ENCODE results near the gene PNRC1.
A peak's percentile ranks its signal among the peaks of the same experiment; 100 is the strongest.
"Not testable (repeated sequence)": the region's sequence is repeated elsewhere in the genome, so short reads cannot be mapped to it uniquely, and the experiment has no call there.

Gene PNRC1

GRCh38 chr6:89110284-89110683 is 29.7 kb downstream of the PNRC1 start:
- TF ChIP-seq ZNF274 (IDR thresholded peaks at IDR 0.05; ENCODE audit: low read depth, low read length): no peak
- no peak overlapping the region for H3K4me3 ChIP-seq (ENCODE audit: low read length)

GRCh38 chr6:89111933-89112332 is 31.4 kb downstream of the PNRC1 start:
- TF ChIP-seq ZNF274 (IDR thresholded peaks at IDR 0.05; ENCODE audit: low read depth, low read length): no peak
- H3K4me3 ChIP-seq (ENCODE audit: low read length): no peak overlapping the region

- no peak for TF ChIP-seq ZNF274 (IDR thresholded peaks at IDR 0.05; ENCODE audit: low read depth, low read length)
- no peak overlapping the region for H3K4me3 ChIP-seq (ENCODE audit: low read length)
Measured at GRCh38 chr6:89116702-89117101, 36.2 kb downstream of the PNRC1 start.

GRCh38 chr6:89117211-89118108 is 36.9 kb downstream of the PNRC1 start, which contains the start of gene SRSF12:
TSS of gene SRSF12 (minus strand) at chr6:89118071. CDS start at chr6:89117887, 184 bp downstream.
- no peak for TF ChIP-seq ZNF274 (IDR thresholded peaks at IDR 0.05; ENCODE audit: low read depth, low read length)
- peak within 1 kb of the TSS; percentile 37 for H3K4me3 ChIP-seq (ENCODE audit: low read length)

GRCh38 chr6:89118931-89119330 is 38.4 kb downstream of the PNRC1 start:
- H3K4me3 ChIP-seq (ENCODE audit: low read length): no peak overlapping the region
- no peak for TF ChIP-seq ZNF274 (IDR thresholded peaks at IDR 0.05; ENCODE audit: low read depth, low read length)

GRCh38 chr6:89120371-89120770 is 39.8 kb downstream of the PNRC1 start:
- no peak for TF ChIP-seq ZNF274 (IDR thresholded peaks at IDR 0.05; ENCODE audit: low read depth, low read length)
- H3K4me3 ChIP-seq (ENCODE audit: low read length): no peak overlapping the region

GRCh38 chr6:89121934-89122333 is 41.4 kb downstream of the PNRC1 start:
- no peak for TF ChIP-seq ZNF274 (IDR thresholded peaks at IDR 0.05; ENCODE audit: low read depth, low read length)
- no peak overlapping the region for H3K4me3 ChIP-seq (ENCODE audit: low read length)

GRCh38 chr6:89122625-89123024 is 42.1 kb downstream of the PNRC1 start:
- TF ChIP-seq ZNF274 (IDR thresholded peaks at IDR 0.05; ENCODE audit: low read depth, low read length): no peak
- no peak overlapping the region for H3K4me3 ChIP-seq (ENCODE audit: low read length)

GRCh38 chr6:89128256-89128671 is 47.7 kb downstream of the PNRC1 start:
- H3K4me3 ChIP-seq (ENCODE audit: low read length): not testable (repeated sequence)

- no peak for TF ChIP-seq ZNF274 (IDR thresholded peaks at IDR 0.05; ENCODE audit: low read depth, low read length)
- no peak overlapping the region for H3K4me3 ChIP-seq (ENCODE audit: low read length)
Measured at GRCh38 chr6:89131599-89131998, 51.0 kb downstream of the PNRC1 start.

- TF ChIP-seq ZNF274 (IDR thresholded peaks at IDR 0.05; ENCODE audit: low read depth, low read length): no peak
Measured at GRCh38 chr6:89132057-89132456, 51.5 kb downstream of the PNRC1 start.

GRCh38 chr6:89133981-89134380 is 53.4 kb downstream of the PNRC1 start:
- no peak for TF ChIP-seq ZNF274 (IDR thresholded peaks at IDR 0.05; ENCODE audit: low read depth, low read length)
- H3K4me3 ChIP-seq (ENCODE audit: low read length): no peak overlapping the region

More at GRCh38 chr6:89132057-89132456, 51.5 kb downstream of the PNRC1 start:
- no peak overlapping the region for H3K4me3 ChIP-seq (ENCODE audit: low read length)

- H3K4me3 ChIP-seq (ENCODE audit: low read length): no peak overlapping the region
- no peak for TF ChIP-seq ZNF274 (IDR thresholded peaks at IDR 0.05; ENCODE audit: low read depth, low read length)
Measured at GRCh38 chr6:89134723-89135122, 54.2 kb downstream of the PNRC1 start.
